Muscle of arm (tissue), 12 donors: ENCODE results near the gene HCN2. TPM values are rescaled to one million over a fixed set of nuclear protein-coding genes. Genes with fewer than 3 reads are reported as not detected.

ENCODE experiments used
- DNase-seq: peaks from one replicate; pipeline ENCODE4 v3.0.0-alpha.2; 2013
- polyA plus RNA-seq, 12 donors: library from polyadenylated mRNA; unstranded; fragments of 120-200 nt; gene quantifications; one replicate each; pipeline ENCODE4 v1.2.1, GENCODE V29; 2013; ENCODE audit not compliant: insufficient read length in 12 of 12

HCN2 gene
- polyA plus RNA-seq, 12 donors: 0.13 to 0.61 (median 0.31) TPM; not detected in 2

DNA sequence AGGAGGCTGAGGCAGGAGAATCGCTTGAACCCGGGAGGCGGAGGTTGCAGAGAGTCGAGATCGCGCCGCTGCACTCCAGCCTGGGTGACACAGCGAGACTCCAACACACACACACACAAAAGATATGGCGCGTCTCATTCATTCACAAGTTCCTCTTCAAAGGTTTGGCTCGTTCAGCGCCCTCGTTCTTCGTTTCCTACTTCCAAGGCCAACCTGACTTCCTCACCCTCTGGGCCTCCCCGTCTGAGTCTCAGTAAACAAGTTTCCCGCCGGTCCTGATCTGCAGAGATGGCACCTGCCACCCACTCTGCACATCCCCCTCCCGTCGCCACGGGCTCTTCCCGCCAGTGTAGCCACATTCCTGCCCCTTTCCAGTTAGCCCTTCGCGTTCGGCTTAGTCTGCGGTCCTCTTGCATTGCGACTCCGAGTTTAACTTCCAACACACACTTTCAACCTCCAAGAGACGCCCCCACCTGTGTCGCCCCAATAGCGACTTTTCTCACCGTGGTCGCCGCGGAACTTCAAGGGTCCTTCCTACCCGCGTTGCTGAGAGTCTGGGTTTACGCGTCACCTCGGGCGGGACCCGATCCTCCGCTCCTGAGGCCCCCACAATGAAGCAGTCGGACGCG, 18.6 kb upstream of the HCN2 start:
- no peak for DNase-seq

DNA sequence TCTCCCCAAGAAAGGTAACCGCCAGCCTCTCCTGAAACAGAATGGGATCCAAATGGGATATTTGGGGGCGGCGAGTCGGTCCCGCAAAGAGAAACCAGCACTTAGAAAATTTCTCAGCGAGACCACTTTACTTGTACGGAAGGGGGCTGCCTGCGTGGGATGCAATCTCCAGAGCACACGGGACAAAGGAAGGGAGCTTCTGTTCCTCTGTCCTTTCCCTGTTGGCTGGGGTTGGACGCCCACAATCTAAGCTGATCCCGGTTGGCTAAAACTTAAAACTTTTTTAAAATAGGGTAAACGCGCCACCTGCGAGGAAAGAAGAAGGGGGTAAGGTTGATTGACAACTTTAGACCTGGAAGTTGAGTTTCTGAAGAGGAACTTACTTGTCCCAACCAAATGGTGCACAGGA, 18.1 kb upstream of the HCN2 start:
- DNase-seq: no peak

- peak; percentile 97 for DNase-seq
Measured at GRCh38 chr19:572140-572742, 17.4 kb upstream of the HCN2 start, which contains the start of gene BSG. Gene BSG, plus strand, starts transcription at chr19:572596. Its CDS starts 39 bp downstream, at chr19:572635.

GRCh38 chr19:572743-573518, 16.8 kb upstream of the HCN2 start:
- DNase-seq: peak; percentile 54

DNA sequence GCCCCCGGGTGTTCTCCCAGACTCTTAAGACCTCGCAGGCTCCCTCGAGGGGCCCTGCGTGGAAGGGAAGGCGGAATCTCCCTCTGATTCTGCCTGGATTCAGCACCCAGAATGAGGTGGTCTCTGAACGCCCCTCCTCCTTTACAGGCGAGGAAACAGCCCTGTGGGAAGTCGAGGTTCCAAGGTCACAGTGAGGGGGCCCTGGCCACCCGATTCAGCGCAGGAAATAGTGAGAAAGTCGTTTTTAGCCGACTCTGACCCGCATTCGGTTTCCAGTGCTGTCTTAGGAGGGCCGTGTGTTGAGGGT, 16.2 kb upstream of the HCN2 start:
- DNase-seq: no peak

- no peak for DNase-seq
Measured at GRCh38 chr19:574658-575526, 14.8 kb upstream of the HCN2 start.

DNA sequence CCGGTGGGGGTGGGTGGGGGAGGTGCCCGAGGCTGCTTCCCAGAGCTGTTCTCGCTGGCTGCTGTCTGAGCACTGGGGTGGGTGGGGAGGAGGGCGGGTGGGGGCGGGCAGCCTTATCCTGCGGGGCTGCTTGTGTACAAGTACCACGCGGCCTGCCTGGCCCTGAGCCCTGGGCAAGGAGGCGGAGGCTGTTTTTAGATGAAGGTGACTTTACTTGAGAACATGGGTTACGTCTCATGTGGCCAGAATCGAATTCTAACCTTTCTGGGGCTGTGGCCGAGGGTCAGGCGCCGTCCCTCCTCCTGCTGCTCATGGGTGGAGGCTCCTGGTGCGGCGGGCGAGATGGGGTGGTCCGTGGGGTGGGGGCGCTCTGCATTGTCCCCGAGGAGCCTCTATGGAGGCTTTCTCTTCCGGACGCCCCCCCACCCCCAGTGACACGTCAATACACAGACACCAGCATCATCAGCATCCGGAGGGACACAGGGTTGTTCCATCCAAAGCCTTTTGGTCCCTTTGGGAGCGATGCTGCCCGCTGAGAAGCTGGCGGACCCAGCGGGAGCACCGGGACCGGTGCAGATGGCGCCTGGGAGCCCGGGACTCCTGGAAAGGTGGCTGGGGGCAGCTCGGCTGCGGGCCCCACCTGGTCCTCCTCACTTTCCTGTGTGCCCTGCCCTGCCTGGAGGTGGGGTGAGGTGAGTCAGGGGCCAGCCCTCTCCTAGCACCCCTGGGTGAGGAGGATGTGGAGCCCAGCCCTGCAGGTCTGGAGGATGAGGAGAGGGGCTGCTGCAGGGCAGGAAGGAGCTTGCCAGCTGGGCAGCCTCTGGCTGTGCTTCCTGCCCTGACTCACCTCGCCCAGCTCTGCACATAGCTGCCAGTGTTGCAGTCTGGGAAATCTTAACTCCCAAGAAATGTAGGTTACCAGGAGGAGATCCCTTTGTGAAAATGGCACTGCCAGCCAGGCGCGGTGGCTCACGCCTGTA, 13.9 kb upstream of the HCN2 start:
- DNase-seq: no peak

DNA sequence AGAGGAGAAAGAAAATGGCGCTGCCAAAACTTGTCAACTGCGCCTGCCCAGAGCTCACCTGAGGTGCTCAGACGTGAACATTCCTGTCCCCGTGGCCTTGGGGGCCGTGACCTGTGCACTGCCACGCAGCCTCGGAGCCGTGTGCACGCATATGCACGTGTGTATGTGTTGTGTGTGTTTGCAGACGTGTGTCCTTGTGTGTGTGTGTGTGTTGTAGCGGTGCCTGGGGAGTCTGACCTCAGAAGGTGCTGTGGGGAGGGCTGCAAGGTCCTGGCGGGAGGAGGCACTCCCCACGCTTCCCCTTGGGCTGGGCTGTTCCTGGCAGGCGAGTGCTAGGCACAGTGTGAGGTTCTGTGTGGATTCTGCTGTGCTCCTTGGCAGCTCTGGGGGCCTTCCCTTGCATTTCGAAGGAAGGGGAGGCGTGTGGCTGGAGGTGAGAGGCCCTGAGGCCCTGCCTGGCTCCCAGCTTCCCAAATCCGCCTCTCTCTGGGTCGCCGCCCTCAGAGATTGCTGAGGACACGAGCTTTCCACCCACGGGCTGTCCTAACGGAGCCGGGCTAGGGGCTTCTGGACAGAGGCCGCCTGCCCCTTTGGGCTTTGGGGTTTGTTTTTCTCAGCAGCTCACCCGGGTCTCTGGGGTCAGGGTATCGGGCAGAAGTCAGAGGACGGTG, 12.8 kb upstream of the HCN2 start:
- no peak for DNase-seq

DNA sequence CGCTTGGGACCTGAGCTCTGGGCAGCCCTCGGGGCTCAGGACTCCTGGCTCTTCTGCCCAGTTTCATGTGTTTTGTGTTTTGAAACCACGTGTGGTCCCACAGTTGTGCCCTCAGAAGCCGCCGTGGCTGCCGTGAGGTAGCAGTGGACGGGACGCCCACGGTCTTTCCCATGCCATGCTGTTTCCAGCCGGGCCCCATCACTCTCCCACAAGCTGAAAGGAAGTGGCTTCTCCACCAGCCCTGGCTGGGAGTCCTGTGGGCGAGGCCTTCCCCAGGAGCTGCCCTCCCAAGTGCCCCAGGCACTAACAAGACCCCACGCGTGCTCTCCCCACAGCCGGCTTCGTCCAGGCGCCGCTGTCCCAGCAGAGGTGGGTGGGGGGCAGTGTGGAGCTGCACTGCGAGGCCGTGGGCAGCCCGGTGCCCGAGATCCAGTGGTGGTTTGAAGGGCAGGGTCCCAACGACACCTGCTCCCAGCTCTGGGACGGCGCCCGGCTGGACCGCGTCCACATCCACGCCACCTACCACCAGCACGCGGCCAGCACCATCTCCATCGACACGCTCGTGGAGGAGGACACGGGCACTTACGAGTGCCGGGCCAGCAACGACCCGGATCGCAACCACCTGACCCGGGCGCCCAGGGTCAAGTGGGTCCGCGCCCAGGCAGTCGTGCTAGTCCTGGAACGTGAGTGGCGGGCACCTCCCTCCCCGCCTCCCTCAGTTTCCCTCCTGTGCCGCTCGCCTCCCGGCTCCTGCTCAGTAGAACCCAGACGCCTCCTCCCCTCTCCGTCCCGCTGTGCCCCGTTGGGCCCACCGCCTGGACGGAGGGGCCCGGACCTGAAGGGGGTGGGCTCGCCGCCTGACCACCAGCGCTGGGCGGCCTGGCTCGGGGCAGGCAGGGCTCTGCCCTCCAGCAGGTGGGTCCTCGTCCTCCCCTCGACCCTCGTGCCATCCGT, 12.0 kb upstream of the HCN2 start:
- DNase-seq: no peak

GRCh38 chr19:579111-579841, 10.4 kb upstream of the HCN2 start:
- DNase-seq: no peak

GRCh38 chr19:579842-580155, 9.9 kb upstream of the HCN2 start:
- no peak for DNase-seq

DNA sequence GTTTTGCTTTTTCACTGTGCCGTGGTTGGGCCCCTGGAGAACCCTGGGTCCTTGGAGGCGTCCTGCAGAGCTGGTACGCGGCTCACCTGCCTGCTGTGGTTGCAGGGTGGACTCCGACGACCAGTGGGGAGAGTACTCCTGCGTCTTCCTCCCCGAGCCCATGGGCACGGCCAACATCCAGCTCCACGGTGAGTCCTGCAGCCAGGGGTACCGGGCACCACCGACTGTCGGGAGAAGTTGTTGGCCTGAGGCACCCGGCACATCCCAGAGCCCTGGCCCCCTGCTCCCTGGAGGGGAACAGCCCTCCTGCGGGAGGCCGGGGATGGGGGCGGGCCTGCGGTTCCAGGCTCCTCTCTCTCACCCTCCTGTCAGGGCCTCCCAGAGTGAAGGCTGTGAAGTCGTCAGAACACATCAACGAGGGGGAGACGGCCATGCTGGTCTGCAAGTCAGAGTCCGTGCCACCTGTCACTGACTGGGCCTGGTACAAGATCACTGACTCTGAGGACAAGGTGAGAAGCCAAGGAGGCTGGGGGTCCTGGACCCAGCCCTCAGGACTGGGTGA, 9.3 kb upstream of the HCN2 start:
- no peak for DNase-seq

GRCh38 chr19:581399-582111, 8.1 kb upstream of the HCN2 start:
- DNase-seq: no peak

GRCh38 chr19:582497-583197, 7.0 kb upstream of the HCN2 start:
- DNase-seq: no peak

GRCh38 chr19:583198-583967, 6.3 kb upstream of the HCN2 start:
- no peak for DNase-seq

GRCh38 chr19:583968-584239, 5.8 kb upstream of the HCN2 start:
- DNase-seq: no peak
